Stimulated activated CD4-positive, alpha-beta T cell treated with anti-CD3 and anti-CD28 coated beads, Interleukin-1b, Interleukin-23, amount 100 ng/mL, for 4 hours (primary cell): ENCODE measurements around the gene TEAD1.

Source experiments
- DNase-seq, 2 donors: peaks; one replicate each; pipeline ENCODE4 v3.0.0-alpha.2; 2020; ENCODE audit warnings: low read depth in 2 of 2

The TEAD1 gene

DNA sequence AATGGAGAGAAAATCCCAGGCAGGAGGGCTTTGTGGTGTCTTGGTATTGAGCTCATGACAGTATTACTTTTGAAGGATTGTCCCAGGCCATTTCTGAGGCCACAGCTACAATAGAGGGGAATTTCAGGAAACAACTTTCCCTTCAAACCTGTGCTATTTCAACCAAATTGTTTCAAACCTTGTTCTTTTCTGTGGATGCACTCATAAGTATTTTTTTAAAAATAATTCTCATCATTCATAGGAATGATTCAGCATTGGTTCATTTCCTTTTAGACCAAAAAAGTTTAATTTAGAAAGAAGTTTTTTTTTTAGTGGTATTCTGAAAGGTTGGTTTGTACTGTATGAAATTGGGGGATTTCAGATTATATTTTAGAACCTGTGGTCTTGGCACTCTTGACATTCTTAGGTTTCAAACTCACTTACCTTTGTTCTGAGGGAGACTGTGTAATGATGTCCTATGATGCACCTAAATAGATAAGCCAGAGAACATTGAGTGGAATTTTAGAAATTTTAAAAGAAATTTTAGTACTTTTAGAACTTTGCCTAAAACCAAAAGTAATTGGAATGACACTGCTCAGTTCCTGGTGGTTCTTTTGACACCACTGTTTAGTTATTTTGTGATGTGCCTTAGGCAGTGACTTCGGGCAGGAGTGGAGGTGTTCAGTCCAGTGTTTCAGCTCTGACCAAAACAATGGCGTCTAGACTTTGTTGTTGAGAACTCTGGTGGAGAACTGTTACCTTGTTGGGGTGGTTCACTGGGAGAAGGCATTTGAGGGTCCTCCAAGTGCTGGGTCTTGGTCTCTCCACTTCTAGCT, 12.2 kb downstream of the TEAD1 start:
- DNase-seq = no peak

DNA sequence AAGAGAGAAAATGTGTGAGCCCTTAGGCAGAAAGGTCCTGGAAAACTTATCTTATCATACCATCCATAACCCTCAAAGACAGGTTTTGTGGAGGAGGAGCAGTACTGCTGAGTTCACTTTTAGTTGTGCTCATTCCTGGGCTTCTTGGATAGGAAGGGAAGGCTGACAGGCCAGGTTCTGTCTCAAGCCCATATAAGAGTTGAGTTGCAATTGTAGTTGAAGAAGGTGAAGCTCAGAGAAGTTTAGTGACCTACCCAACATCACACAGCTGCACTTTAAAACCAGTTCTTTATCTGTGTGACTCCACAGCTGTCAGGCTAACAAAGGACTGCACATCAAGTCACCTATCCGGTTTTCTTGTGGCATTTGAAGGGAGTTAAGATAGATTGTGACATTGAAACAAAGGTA, 13.0 kb downstream of the TEAD1 start:
- DNase-seq = no peak

GRCh38 chr11:12687740-12688139, 13.5 kb downstream of the TEAD1 start:
- DNase-seq = no peak

GRCh38 chr11:12689029-12689755, 15.0 kb downstream of the TEAD1 start:
- no peak for DNase-seq

DNA sequence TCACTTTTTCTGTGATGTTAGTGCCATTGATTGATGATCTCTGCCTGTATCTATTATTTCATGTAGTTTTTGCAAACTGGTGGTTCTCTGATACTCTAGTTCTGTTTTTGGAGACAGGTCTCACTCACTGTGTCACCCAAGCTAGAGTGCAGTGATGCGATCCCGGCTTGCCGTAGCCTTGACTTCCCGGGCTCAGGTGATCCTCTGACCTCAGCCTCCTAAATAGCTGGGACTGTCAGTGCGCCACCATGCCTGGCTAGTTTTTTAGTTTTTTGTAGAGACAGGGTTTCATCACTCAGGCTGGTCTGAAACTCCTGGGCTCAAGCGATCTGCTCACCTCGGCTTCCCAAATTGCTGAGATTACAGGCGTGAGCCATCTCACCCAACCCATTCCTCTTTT, 16.4 kb downstream of the TEAD1 start:
- no peak for DNase-seq

DNA sequence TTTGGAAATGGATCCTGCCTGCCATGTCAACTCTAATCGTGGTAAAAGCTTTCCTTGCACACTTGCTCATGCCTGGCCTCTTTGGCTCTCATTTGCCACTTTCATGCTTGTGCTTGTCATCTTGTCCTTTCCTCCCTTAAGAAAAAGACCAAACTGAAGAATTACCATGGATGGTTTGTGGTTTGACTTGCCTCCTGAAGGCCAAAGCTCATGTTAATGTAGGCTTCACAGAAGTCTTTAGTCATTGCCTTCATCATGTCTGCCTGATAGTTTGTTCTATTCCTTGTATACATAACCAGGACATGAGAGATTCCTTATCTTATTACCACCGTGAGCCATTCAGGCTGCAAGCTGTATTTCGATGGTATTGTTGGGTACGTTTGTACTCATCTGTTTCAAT, 17.3 kb downstream of the TEAD1 start:
- DNase-seq = no peak

GRCh38 chr11:12692229-12693075, 18.2 kb downstream of the TEAD1 start:
- no peak for DNase-seq

DNA sequence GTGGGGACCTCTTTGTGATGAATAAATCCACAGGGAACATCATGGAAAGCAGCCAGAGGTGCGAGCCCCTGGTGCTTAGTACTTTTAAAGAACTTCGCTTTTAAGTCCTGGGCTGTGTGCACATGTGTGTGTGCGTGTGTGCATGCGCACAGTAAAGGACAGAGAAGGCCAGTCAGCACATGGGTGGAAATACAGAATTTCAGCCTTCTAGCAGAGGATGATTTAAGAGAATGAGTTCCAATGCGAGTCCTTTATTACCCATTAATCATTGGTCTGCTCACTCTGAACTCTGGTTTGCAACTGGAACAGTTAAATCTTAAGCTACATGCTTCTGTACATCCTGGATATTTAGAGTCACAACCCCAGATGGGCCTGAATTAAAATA, 18.9 kb downstream of the TEAD1 start:
- no peak for DNase-seq

- DNase-seq = no peak
These were observed 19.4 kb downstream of the TEAD1 start for GRCh38 chr11:12693479-12694182.

- no peak for DNase-seq
These were observed 19.9 kb downstream of the TEAD1 start for GRCh38 chr11:12694183-12694531.

GRCh38 chr11:12695221-12695794, 21.1 kb downstream of the TEAD1 start:
- DNase-seq = no peak

GRCh38 chr11:12695873-12696272, 21.7 kb downstream of the TEAD1 start:
- DNase-seq = no peak

DNA sequence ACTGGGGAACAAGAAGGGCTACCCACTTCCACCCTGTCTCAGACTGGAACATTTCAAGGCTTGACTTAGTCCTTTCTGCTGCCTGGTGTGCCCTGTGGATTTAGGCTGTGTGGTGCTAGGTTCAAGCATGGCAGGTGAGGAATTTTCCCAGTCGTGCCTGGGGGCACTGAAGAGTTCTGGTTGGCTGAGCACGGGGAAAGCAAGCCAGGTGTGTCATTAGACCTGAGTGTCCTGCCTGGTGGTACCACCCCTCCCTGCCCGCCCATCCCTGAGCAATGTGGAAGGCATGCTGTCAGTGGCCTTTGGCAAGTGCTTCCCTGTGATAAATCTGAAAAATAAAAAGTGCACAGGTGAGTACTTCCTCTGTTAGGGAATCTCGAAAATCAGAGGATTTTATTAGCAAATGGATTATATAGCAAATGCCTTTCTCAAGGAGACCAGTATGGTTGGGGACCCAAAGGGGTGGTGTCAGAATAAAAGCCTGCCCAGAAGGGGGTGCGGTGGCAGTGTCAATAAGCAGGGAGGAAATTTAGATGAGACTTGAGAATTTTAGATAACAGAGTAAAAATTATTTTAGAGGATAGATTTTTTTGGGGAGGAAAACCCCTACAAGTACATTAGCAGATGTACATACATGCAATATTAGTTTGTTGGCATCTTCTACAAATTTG, 22.8 kb downstream of the TEAD1 start:
- no peak for DNase-seq

- DNase-seq = no peak
These were observed 23.8 kb downstream of the TEAD1 start for GRCh38 chr11:12698048-12698447.

DNA sequence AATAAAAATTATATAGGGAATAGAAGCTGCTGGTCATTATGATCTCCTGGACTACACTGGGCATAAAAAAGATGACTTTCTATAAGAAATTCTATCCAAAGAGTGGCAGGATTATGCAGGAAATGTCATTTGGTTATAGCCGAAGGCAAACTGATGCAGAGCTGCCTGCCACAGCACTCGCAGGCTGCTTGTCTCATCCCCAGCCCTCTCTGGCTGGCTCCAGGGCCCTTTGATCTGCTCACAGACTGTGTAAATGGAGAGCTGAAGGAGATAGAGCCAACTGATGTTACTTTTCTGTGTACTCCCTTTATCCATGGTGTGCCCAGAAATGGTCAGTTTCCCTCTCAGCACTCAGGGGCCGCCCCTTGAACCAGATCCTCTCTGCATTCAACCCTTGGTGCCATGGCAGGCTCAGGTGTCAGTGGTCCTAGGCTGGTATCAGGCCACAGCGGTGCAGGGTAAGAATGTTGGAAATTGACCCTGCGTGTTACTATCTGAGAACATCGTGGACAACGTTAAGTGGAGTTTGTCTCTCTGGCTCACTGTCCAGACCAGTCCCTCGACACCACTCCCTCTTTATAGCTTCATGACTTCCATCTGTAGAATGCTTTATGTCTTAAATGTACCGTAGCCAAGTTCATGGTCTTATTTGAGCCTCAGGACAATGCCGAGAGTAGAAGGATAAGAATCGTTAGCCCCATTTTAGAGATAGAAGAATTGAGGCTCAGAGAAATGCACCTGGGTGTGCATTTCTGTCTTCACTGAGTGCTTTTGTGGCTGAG, 27.8 kb downstream of the TEAD1 start:
- DNase-seq = no peak

- no peak for DNase-seq
These were observed 28.8 kb downstream of the TEAD1 start for GRCh38 chr11:12702999-12703453.

DNA sequence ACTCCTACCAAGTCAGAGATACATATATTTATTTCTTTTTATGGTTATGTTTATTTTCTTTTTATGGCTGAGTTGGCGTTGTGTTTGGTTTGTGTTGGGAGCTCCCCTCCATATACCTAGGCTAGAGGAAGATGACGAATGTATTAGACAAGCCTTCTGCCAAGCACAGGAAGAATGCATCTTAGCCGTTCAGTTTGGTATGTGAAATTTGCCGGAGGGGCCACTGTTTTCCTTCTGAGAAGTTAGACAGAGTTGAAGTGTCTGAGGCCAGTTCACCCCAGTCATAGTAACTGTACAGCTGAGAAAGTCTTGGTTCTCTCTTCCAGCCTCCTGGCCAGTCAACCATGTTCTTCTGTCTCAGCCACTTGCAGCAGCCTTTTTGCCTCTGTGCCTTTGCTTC, 29.8 kb downstream of the TEAD1 start:
- DNase-seq = no peak

GRCh38 chr11:12705874-12706273, 31.7 kb downstream of the TEAD1 start:
- no peak for DNase-seq

- no peak for DNase-seq
These were observed 32.6 kb downstream of the TEAD1 start for GRCh38 chr11:12706545-12707499.
